Bladder microvascular endothelial cell (primary cell): ENCODE measurements around the gene SDHB. TPM values are rescaled to one million over a fixed set of nuclear protein-coding genes. Genes with fewer than 3 reads are reported as not detected.

Experiments
- total RNA-seq: library from RNA; depleted of rRNA; stranded (reverse); fragments of >200 nt; gene quantifications from 2 replicates; pipeline ENCODE4 v1.2.3, GENCODE V29; 2014

SDHB gene
- total RNA-seq = 127 and 133 TPM in 2 replicates

GRCh38 chr1:17053685-17054410, at the start of gene SDHB:
Gene SDHB (minus strand): TSS chr1:17054032. CDS start chr1:17054019, 13 bp downstream.

GRCh38 chr1:17011439-17012307, 42.2 kb downstream of the SDHB start, which contains the start of gene ATP13A2:
Gene ATP13A2 (minus strand): TSS chr1:17011928. CDS start chr1:17011738, 190 bp downstream.

GRCh38 chr1:16980473-16981268, 73.2 kb downstream of the SDHB start, which contains the start of gene MFAP2:
Gene MFAP2 (minus strand): TSS chr1:16980620. CDS start chr1:16978273, 2,347 bp downstream.

Other genes with a start within 250 kb of the SDHB start
- 509 and 6,751 TPM in 2 replicates for gene RNU1-2, start 158.1 kb downstream of the SDHB start, total RNA-seq
- gene CROCC, start 132.1 kb downstream of the SDHB start, total RNA-seq = 15.5 and 22.8 TPM in 2 replicates
- 4.5 and 40.3 TPM in 2 replicates for gene MFAP2, start 73.4 kb downstream of the SDHB start, total RNA-seq
- 51.5 and 152 TPM in 2 replicates for gene ATP13A2, start 42.1 kb downstream of the SDHB start, total RNA-seq
- under 0.01 and 0.38 TPM in 2 replicates for gene PADI2, start 65.4 kb upstream of the SDHB start, total RNA-seq
- under 0.01 TPM in 2 replicates for gene PADI1, start 151.1 kb upstream of the SDHB start, total RNA-seq
- gene PADI3, start 195.1 kb upstream of the SDHB start, total RNA-seq = not detected in 2 replicates